K562 (cell line): ENCODE data around the gene ZNF77. TPM values are rescaled to one million over a fixed set of nuclear protein-coding genes. Genes with fewer than 3 reads are reported as not detected.

ENCODE experiments used
- E2F4 ChIP-seq: sonication (generic); formaldehyde crosslinking; IDR thresholded peaks from 2 replicates; pipeline ENCODE4 v1.8.0; 2022; ENCODE audit warnings: mild to moderate bottlenecking, low read depth, missing genetic modification reagents
- KLF6 ChIP-seq: fragments of 250-450 bp; sonication (Bioruptor Pico); IDR thresholded peaks from 2 replicates; pipeline ENCODE4 v1.4.0; 2020; ENCODE audit warnings: mild to moderate bottlenecking, moderate library complexity, borderline replicate concordance
- NFE2L1 ChIP-seq: fragments of 450-650 bp; IDR thresholded peaks from 2 replicates; pipeline ENCODE4 v1.6.1; 2016; ENCODE audit warnings: missing genetic modification characterization, low read depth, mild to moderate bottlenecking, missing compliant biosample characterization, moderate library complexity, borderline replicate concordance
- RBBP5 ChIP-seq: fragments of 200-600 bp; sonication (generic); IDR thresholded peaks from 2 replicates; pipeline ENCODE4 v1.6.1; 2012; ENCODE audit warnings: borderline replicate concordance, mild to moderate bottlenecking, low read length, control low read depth, inconsistent platforms; ENCODE audit not compliant: insufficient read depth, poor library complexity, severe bottlenecking
- RBM39 ChIP-seq: fragments of 200-400 bp; formaldehyde crosslinking; optimal IDR thresholded peaks from 2 replicates; pipeline ENCODE3; 2018; ENCODE audit warnings: low read depth, low read length
- TEAD2 ChIP-seq: fragments of 450-650 bp; IDR thresholded peaks from 2 replicates; pipeline ENCODE4 v1.6.1; 2016; ENCODE audit warnings: missing genetic modification characterization, control low read depth, missing compliant biosample characterization
- polyA plus RNA-seq, 8 experiments: library from polyadenylated mRNA; depleted of rRNA in 4 of 8; stranded (reverse) in 5 of 8; unstranded in 3 of 8; fragments of >200 nt; fragmentation: Nextera tagmentation in 2 of 8; fragmentation: Illumina TruSeq in 1 of 8; extraction: Ambion mirVana in 2 of 8; extraction: Trizol in 1 of 8; gene quantifications; 2 replicates each; pipeline versions ENCODE4 v1.2.1 to v1.2.3, GENCODE V29; 2011 to 2014; ENCODE audit warnings: inconsistent platforms in 1 of 8, missing spikeins in 1 of 8
- total RNA-seq, 7 experiments: library from RNA; depleted of rRNA in 6 of 7; stranded (reverse); fragments of >200 nt in 6 of 7; fragmentation: Illumina TruSeq in 2 of 7; extraction: Trizol in 2 of 7; gene quantifications; 2 replicates each; pipeline versions ENCODE4 v1.2.1 to v1.2.3, GENCODE V29; 2011 to 2021; ENCODE audit warnings: low replicate concordance in 1 of 7
- TF ChIP-seq, protein P1 (sequence below), 2 experiments: fragments of 450-650 bp in 1 of 2; sonication (generic) in 1 of 2; formaldehyde crosslinking in 1 of 2; IDR thresholded peaks; 2 replicates each; pipeline versions ENCODE4 v1.7.1 to v1.9.0; 2016 to 2022; ENCODE audit warnings: inconsistent platforms in 1 of 2, mild to moderate bottlenecking in 1 of 2, missing genetic modification reagents in 1 of 2
- TF ChIP-seq, protein P2 (sequence below), 2 experiments: fragments of 150-350 bp in 1 of 2; IDR thresholded peaks; 2 replicates each; pipeline ENCODE4 v1.6.1; 2012 to 2016; ENCODE audit warnings: low read depth in 2 of 2, low read length in 2 of 2, mild to moderate bottlenecking in 1 of 2, moderate library complexity in 1 of 2

ZNF77 gene
- total and polyA plus RNA-seq, 9 of the 15 experiments (the other 6 are each of a cell fraction or from before 2014, with no cell fraction given) = 4.3 to 14.5 (median 7.7) TPM

- TF ChIP-seq, protein P1, sequence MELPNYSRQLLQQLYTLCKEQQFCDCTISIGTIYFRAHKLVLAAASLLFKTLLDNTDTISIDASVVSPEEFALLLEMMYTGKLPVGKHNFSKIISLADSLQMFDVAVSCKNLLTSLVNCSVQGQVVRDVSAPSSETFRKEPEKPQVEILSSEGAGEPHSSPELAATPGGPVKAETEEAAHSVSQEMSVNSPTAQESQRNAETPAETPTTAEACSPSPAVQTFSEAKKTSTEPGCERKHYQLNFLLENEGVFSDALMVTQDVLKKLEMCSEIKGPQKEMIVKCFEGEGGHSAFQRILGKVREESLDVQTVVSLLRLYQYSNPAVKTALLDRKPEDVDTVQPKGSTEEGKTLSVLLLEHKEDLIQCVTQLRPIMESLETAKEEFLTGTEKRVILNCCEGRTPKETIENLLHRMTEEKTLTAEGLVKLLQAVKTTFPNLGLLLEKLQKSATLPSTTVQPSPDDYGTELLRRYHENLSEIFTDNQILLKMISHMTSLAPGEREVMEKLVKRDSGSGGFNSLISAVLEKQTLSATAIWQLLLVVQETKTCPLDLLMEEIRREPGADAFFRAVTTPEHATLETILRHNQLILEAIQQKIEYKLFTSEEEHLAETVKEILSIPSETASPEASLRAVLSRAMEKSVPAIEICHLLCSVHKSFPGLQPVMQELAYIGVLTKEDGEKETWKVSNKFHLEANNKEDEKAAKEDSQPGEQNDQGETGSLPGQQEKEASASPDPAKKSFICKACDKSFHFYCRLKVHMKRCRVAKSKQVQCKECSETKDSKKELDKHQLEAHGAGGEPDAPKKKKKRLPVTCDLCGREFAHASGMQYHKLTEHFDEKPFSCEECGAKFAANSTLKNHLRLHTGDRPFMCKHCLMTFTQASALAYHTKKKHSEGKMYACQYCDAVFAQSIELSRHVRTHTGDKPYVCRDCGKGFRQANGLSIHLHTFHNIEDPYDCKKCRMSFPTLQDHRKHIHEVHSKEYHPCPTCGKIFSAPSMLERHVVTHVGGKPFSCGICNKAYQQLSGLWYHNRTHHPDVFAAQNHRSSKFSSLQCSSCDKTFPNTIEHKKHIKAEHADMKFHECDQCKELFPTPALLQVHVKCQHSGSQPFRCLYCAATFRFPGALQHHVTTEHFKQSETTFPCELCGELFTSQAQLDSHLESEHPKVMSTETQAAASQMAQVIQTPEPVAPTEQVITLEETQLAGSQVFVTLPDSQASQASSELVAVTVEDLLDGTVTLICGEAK (IDR thresholded peaks at IDR 0.05) = 0 out of 2 replicates have a peak, but pooled peaks have one; percentile 12
- TF ChIP-seq, protein P1 (CRISPR knock-in tag; IDR thresholded peaks at IDR 0.05) = no peak
- TF ChIP-seq NFE2L1 (tag) = no peak
- no peak for TF ChIP-seq E2F4 (CRISPR knock-in tag)
- no peak for TF ChIP-seq RBM39
- TF ChIP-seq TEAD2 (tag) = no peak
- TF ChIP-seq RBBP5 = peak; percentile 21
- TF ChIP-seq, protein P2, sequence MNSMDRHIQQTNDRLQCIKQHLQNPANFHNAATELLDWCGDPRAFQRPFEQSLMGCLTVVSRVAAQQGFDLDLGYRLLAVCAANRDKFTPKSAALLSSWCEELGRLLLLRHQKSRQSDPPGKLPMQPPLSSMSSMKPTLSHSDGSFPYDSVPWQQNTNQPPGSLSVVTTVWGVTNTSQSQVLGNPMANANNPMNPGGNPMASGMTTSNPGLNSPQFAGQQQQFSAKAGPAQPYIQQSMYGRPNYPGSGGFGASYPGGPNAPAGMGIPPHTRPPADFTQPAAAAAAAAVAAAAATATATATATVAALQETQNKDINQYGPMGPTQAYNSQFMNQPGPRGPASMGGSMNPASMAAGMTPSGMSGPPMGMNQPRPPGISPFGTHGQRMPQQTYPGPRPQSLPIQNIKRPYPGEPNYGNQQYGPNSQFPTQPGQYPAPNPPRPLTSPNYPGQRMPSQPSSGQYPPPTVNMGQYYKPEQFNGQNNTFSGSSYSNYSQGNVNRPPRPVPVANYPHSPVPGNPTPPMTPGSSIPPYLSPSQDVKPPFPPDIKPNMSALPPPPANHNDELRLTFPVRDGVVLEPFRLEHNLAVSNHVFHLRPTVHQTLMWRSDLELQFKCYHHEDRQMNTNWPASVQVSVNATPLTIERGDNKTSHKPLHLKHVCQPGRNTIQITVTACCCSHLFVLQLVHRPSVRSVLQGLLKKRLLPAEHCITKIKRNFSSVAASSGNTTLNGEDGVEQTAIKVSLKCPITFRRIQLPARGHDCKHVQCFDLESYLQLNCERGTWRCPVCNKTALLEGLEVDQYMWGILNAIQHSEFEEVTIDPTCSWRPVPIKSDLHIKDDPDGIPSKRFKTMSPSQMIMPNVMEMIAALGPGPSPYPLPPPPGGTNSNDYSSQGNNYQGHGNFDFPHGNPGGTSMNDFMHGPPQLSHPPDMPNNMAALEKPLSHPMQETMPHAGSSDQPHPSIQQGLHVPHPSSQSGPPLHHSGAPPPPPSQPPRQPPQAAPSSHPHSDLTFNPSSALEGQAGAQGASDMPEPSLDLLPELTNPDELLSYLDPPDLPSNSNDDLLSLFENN (IDR thresholded peaks at IDR 0.05; ENCODE audit: low read depth in 2 of 2, low read length in 2 of 2) = 0 out of 4 replicates have a peak, but pooled peaks of 1 of the 2 experiments have one; percentile 41
- TF ChIP-seq KLF6 (CRISPR knock-in tag) = no peak
These were observed 33.0 kb upstream of the ZNF77 start (continued) for GRCh38 chr19:2977746-2978138.
